KMS-11 (cell line): ENCODE data around the gene HARS2.

Source experiments
- H2AFZ ChIP-seq: fragments of 200-600 bp; sonication (generic); 2 replicates; pipeline ENCODE4 v1.6.1; 2016; ENCODE audit warnings: antibody characterized with exemption, mixed run types, low read depth
- H3K27ac ChIP-seq: fragments of 200-600 bp; sonication (generic); 2 replicates; pipeline ENCODE4 v1.6.1; 2016; ENCODE audit warnings: mild to moderate bottlenecking, mixed run types
- H3K27me3 ChIP-seq: fragments of 200-600 bp; sonication (generic); 2 replicates; pipeline ENCODE4 v1.6.1; 2017; ENCODE audit warnings: mild to moderate bottlenecking, low read depth, mixed run types, moderate library complexity; ENCODE audit not compliant: insufficient read depth
- H3K36me3 ChIP-seq: fragments of 200-600 bp; sonication (generic); 2 replicates; pipeline ENCODE4 v1.6.1; 2017; ENCODE audit warnings: mild to moderate bottlenecking, mixed run types; ENCODE audit not compliant: insufficient read depth
- H3K4me1 ChIP-seq: fragments of 200-600 bp; sonication (generic); 2 replicates; pipeline ENCODE4 v1.6.1; 2016; ENCODE audit warnings: mild to moderate bottlenecking, low read depth, mixed run types; ENCODE audit not compliant: poor library complexity, severe bottlenecking
- H3K4me2 ChIP-seq: fragments of 200-600 bp; sonication (generic); 2 replicates; pipeline ENCODE4 v1.7.0; 2016; ENCODE audit warnings: mild to moderate bottlenecking, mixed run types
- H3K4me3 ChIP-seq: fragments of 200-600 bp; sonication (generic); IDR thresholded peaks from 2 replicates; pipeline ENCODE4 v1.6.1; 2017; ENCODE audit warnings: low read depth, low read length, mixed read lengths; ENCODE audit not compliant: insufficient read depth
- H3K79me2 ChIP-seq: fragments of 200-600 bp; sonication (generic); 2 replicates; pipeline ENCODE4 v1.6.1; 2016; ENCODE audit warnings: low read depth, mixed run types; ENCODE audit not compliant: insufficient read depth
- H3K9ac ChIP-seq: fragments of 200-600 bp; sonication (generic); 2 replicates; pipeline ENCODE4 v1.6.1; 2016; ENCODE audit warnings: mild to moderate bottlenecking, mixed run types
- H4K20me1 ChIP-seq: fragments of 200-600 bp; sonication (generic); 2 replicates; pipeline ENCODE4 v1.6.1; 2016; ENCODE audit warnings: mild to moderate bottlenecking, mixed run types; ENCODE audit not compliant: insufficient read depth
- TF ChIP-seq, protein P1 (sequence below): fragments of 200-600 bp; sonication (generic); conservative IDR thresholded peaks from 2 replicates; pipeline ENCODE4 v1.6.1; 2017; ENCODE audit warnings: low read depth, mild to moderate bottlenecking, antibody characterized with exemption, low read length, moderate library complexity, mixed read lengths

Gene HARS2

DNA sequence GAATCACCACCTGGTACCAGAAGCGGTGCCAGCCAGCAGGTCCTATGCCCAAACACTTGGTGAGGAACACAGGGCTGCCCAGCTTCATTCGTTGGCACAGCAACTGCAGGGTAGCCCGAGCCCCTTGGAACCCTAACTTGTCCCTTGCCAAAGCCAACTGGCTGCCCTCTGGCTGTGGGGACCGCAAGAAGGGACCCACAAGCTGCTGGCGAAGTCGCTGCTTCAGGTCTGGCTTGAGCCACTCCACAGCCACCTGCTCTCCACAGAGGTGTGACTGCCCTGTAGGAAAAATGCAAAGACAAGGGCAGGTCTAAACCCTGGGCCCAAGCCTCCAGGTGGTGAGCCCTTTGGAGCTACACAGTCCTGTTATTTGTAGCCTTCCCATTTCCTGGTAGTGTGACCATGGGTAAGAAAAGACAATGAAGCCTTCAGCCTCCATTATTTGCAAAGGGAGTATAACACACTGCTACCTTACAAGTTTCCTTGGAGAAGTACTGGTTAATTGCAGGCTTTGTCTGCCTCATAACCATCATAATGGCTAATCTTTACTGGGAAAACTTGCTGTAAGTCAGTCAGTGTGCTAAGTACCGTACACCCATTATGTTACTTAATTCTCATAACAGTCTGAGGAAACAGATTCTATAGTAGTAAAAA is 19.7 kb upstream of the HARS2 start:
- no peak overlapping the region for H3K4me3 ChIP-seq
- peaks cover 3% of the 10 kb centered on the region; the same call in 1 of the 2 replicates for H3K79me2 ChIP-seq
- no peaks in the 10 kb centered on the region for H4K20me1 ChIP-seq
- H2AFZ ChIP-seq = no peak overlapping the region
- H3K27ac ChIP-seq = no peak overlapping the region
- H3K36me3 ChIP-seq = no peaks in the 10 kb centered on the region
- H3K4me1 ChIP-seq = peaks cover under 1% of the 10 kb centered on the region
- no peaks in the 10 kb centered on the region for H3K27me3 ChIP-seq
- no peak overlapping the region for H3K4me2 ChIP-seq
- TF ChIP-seq, protein P1, sequence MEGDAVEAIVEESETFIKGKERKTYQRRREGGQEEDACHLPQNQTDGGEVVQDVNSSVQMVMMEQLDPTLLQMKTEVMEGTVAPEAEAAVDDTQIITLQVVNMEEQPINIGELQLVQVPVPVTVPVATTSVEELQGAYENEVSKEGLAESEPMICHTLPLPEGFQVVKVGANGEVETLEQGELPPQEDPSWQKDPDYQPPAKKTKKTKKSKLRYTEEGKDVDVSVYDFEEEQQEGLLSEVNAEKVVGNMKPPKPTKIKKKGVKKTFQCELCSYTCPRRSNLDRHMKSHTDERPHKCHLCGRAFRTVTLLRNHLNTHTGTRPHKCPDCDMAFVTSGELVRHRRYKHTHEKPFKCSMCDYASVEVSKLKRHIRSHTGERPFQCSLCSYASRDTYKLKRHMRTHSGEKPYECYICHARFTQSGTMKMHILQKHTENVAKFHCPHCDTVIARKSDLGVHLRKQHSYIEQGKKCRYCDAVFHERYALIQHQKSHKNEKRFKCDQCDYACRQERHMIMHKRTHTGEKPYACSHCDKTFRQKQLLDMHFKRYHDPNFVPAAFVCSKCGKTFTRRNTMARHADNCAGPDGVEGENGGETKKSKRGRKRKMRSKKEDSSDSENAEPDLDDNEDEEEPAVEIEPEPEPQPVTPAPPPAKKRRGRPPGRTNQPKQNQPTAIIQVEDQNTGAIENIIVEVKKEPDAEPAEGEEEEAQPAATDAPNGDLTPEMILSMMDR = no peak
- no peak overlapping the region for H3K9ac ChIP-seq

DNA sequence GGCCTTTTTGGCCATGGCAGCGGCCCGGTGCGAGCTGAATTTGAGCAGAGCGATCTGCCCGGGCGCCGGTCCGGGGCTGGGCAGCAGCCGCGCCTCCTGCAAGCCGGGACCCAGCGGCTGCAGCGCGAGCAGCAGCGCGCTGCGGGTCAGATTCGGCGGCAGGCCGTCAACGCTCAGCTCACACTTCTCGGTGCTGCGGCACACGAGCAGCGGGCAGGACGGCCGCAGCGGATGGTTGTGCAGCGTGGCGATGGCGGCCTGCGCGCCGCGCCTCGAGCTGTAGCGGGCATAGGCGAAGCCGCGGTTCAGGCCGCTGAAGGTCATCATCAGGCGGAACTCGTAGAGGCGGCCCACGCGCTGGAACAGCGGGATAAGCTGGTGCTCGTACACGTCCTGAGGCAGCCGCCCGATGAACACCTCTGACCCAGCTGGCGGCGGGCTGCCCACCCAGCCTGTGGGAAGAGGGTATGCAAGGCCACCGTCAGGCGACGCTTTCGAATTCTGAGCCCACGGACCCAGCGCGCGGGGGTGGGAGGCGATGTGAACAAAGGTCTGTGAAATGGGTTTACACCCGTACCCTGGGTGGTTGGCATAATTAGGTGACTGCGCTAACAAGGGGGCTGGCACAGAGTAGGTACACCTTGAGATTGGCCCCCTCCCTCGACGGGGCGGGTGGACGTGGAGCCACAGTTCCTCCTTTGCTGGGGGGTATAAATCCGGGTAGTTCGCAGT is 18.6 kb upstream of the HARS2 start:
- Histone ChIP-seq H3K79me2 (no peaks in the 10 kb centered on the region), H3K4me2 (no peak overlapping the region), H3K4me1 (no peaks in the 10 kb centered on the region), H3K27ac (no peak overlapping the region), H3K9ac (no peak overlapping the region), H3K36me3 (no peaks in the 10 kb centered on the region), H4K20me1 (no peaks in the 10 kb centered on the region), H2AFZ (no peak overlapping the region), H3K27me3 (no peaks in the 10 kb centered on the region), H3K4me3 (no peak overlapping the region)
- TF ChIP-seq, protein P1 = no peak

DNA sequence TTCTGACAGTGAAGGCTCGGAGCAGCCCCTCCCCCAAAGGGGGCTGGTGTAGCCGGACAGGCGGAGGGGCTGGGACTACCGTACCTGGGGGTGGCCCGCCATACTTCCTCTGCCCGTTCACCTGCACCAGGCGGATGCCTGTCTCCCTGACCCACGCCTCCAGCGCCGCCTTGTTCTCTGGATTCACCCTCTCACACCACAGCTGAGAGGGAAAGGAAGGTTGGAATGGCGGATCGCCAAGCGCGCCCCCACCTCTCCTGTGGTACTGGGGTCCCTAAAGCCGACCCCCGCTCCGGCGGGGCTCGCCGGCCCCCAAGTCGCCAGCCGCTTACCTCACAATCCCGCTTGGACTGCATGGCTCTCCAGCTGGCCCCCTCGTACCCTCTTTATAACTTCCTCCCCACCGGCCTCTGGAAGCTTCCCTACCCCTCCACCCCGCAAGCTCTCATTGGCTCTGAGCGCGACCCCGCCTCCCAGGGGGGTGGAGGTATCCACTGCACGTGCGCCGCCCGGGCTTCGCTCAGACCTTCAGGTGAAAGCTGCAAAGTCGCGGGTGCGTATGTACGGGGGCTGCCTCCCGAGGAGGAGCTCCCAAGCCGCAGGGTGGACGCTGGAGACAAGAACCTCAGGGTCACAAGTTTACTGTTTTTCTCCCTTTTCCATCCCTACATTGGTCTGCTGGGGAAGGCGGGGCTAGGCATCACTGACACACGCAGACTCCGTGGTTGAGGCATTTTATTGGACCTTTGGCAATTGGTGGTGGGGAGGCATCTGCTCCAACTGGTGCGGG is 17.9 kb upstream of the HARS2 start, which contains the start of gene DND1:
DND1 (minus strand) TSS at position 390 of the 790 bp plus-strand sequence; CDS start at position 356, 34 bp downstream.
- H3K4me3 ChIP-seq = no peak within 1 kb of the TSS
- H3K4me1 ChIP-seq = peaks cover 3% of the 10 kb centered on the region
- no peak within 1 kb of the TSS for H2AFZ ChIP-seq
- H3K27ac ChIP-seq = no peak within 1 kb of the TSS
- TF ChIP-seq, protein P1 = no peak
- H3K9ac ChIP-seq = no peak within 1 kb of the TSS
- no peaks in the 10 kb centered on the region for H3K27me3 ChIP-seq
- no peaks in the 10 kb centered on the region for H3K36me3 ChIP-seq
- H4K20me1 ChIP-seq = no peaks in the 10 kb centered on the region
- H3K79me2 ChIP-seq = no peaks in the 10 kb centered on the region
- H3K4me2 ChIP-seq = no peak within 1 kb of the TSS

DNA sequence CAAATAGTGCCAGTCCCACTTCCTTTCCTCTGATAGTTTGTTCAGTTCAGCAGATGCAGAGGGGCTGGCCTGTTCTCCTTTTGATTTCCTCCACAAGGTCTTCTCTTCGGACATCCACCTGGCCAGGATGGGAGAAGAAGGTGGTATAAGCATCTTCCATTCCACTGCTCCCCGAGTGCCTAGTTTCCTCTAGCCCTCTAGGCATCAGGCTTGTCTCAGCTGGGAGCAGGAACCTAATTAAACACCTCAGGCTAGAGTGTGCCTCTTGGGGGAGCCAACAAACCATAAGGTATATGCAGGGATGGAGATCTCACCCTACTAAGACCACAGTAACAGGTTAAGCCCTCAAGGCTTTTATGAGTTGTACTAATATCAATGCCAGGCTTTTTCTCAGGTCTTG is 17.0 kb upstream of the HARS2 start:
- H3K9ac ChIP-seq = no peak overlapping the region
- TF ChIP-seq, protein P1 = no peak
- H3K79me2 ChIP-seq = no peaks in the 10 kb centered on the region
- H2AFZ ChIP-seq = no peak overlapping the region
- H3K4me2 ChIP-seq = no peak overlapping the region
- no peak overlapping the region for H3K4me3 ChIP-seq
- H3K27me3 ChIP-seq = no peaks in the 10 kb centered on the region
- H3K36me3 ChIP-seq = no peaks in the 10 kb centered on the region
- H3K4me1 ChIP-seq = peaks cover 4% of the 10 kb centered on the region
- no peaks in the 10 kb centered on the region for H4K20me1 ChIP-seq
- H3K27ac ChIP-seq = no peak overlapping the region
